ENCODE measurements around the gene CLCA1. TPM values are rescaled to one million over a fixed set of nuclear protein-coding genes. Genes with fewer than 3 reads are reported as not detected.

CLCA1 gene
- total RNA-seq, 1 experiment from 2014 or later, result not detected

GRCh38 chr1:86441581-86441980 is 27.1 kb upstream of the CLCA1 start:
- H3K4me1 ChIP-seq (ENCODE audit: insufficient read depth, low read length), result no peaks in the 10 kb centered on the region
- H3K9ac ChIP-seq (ENCODE audit: low read length), result no peak overlapping the region
- no peaks in the 10 kb centered on the region for H3K9me3 ChIP-seq (ENCODE audit: low read length)
- no peak overlapping the region for H2AFZ ChIP-seq (ENCODE audit: low read length)
- DNase-seq (no peak), ATAC-seq (no peak)
- no peaks in the 10 kb centered on the region for H3K79me2 ChIP-seq (ENCODE audit: low read length)
- intact Hi-C loops (cut with micrococcal nuclease), result no loop called here
- no peaks in the 10 kb centered on the region for H3K36me3 ChIP-seq (ENCODE audit: low read depth, low read length)
- CTCF ChIA-PET, result no interaction called here
- H3K27me3 ChIP-seq (ENCODE audit: low read length), result no peaks in the 10 kb centered on the region
- no peak overlapping the region for H3K4me2 ChIP-seq (ENCODE audit: low read length)
- TF ChIP-seq, protein P1, sequence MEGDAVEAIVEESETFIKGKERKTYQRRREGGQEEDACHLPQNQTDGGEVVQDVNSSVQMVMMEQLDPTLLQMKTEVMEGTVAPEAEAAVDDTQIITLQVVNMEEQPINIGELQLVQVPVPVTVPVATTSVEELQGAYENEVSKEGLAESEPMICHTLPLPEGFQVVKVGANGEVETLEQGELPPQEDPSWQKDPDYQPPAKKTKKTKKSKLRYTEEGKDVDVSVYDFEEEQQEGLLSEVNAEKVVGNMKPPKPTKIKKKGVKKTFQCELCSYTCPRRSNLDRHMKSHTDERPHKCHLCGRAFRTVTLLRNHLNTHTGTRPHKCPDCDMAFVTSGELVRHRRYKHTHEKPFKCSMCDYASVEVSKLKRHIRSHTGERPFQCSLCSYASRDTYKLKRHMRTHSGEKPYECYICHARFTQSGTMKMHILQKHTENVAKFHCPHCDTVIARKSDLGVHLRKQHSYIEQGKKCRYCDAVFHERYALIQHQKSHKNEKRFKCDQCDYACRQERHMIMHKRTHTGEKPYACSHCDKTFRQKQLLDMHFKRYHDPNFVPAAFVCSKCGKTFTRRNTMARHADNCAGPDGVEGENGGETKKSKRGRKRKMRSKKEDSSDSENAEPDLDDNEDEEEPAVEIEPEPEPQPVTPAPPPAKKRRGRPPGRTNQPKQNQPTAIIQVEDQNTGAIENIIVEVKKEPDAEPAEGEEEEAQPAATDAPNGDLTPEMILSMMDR (conservative IDR thresholded peaks at IDR 0.05; ENCODE audit: low read depth, low read length), result no peak
- TF ChIP-seq EZH2 (IDR thresholded peaks at IDR 0.05; ENCODE audit: low read length, unreplicated experiment) (no peak), EZH2phosphoT487 (IDR thresholded peaks at IDR 0.05; ENCODE audit: borderline replicate concordance, low read length) (no peak)
- no peaks in the 10 kb centered on the region for H3K9me2 ChIP-seq (replicated peaks; ENCODE audit: low read length)
- H3K4me3 ChIP-seq (ENCODE audit: low read length), result no peak overlapping the region
- H4K20me1 ChIP-seq (ENCODE audit: low read length), result no peaks in the 10 kb centered on the region
- no peak overlapping the region for H3K27ac ChIP-seq (ENCODE audit: low read length)
- POLR2A ChIA-PET (ENCODE audit: unreplicated experiment), result no interaction called here
- BruUV-seq (replicated peaks), result no TSS peak
- no peaks in the 10 kb centered on the region for H3F3A ChIP-seq (ENCODE audit: low read length, unreplicated experiment)

DNA sequence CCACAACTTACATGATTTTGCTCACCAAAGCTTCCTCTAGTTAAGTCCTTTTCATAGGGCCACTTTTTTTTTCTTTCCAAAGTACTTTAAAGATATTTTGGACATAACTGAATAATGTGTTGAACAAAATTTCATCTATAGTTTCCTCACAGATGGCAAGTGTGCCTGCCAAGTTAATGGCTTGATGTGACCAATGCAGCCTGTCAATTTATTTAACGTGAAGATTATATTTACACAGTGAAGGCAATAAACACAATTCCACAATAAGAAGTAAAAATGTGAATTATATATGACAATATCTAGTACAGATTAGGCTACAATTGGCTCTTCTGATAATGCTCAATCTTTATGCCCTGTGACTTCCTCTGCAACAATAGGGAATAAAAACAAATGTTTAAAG is 26.7 kb upstream of the CLCA1 start:
- DNase-seq (no peak), ATAC-seq (no peak)
- no peaks in the 10 kb centered on the region for H3K79me2 ChIP-seq (ENCODE audit: low read length)
- H3K9me2 ChIP-seq (replicated peaks; ENCODE audit: low read length), result no peaks in the 10 kb centered on the region
- POLR2A ChIA-PET (ENCODE audit: unreplicated experiment), result no interaction called here
- H3K36me3 ChIP-seq (ENCODE audit: low read depth, low read length), result no peaks in the 10 kb centered on the region
- CTCF ChIA-PET, result no interaction called here
- BruUV-seq (replicated peaks), result no TSS peak
- intact Hi-C loops (cut with micrococcal nuclease), result no loop called here
- H3K9ac ChIP-seq (ENCODE audit: low read length), result no peak overlapping the region
- H3F3A ChIP-seq (ENCODE audit: low read length, unreplicated experiment), result no peaks in the 10 kb centered on the region
- TF ChIP-seq, protein P1 (conservative IDR thresholded peaks at IDR 0.05; ENCODE audit: low read depth, low read length), result no peak
- TF ChIP-seq EZH2 (IDR thresholded peaks at IDR 0.05; ENCODE audit: low read length, unreplicated experiment), result no peak
- no peak for TF ChIP-seq EZH2phosphoT487 (IDR thresholded peaks at IDR 0.05; ENCODE audit: borderline replicate concordance, low read length)
- H2AFZ ChIP-seq (ENCODE audit: low read length), result no peak overlapping the region
- no peak overlapping the region for H3K27ac ChIP-seq (ENCODE audit: low read length)
- no peaks in the 10 kb centered on the region for H4K20me1 ChIP-seq (ENCODE audit: low read length)
- H3K4me2 ChIP-seq (ENCODE audit: low read length), result no peak overlapping the region
- H3K4me1 ChIP-seq (ENCODE audit: insufficient read depth, low read length), result no peaks in the 10 kb centered on the region
- no peaks in the 10 kb centered on the region for H3K9me3 ChIP-seq (ENCODE audit: low read length)
- H3K27me3 ChIP-seq (ENCODE audit: low read length), result no peaks in the 10 kb centered on the region
- no peak overlapping the region for H3K4me3 ChIP-seq (ENCODE audit: low read length)

DNA sequence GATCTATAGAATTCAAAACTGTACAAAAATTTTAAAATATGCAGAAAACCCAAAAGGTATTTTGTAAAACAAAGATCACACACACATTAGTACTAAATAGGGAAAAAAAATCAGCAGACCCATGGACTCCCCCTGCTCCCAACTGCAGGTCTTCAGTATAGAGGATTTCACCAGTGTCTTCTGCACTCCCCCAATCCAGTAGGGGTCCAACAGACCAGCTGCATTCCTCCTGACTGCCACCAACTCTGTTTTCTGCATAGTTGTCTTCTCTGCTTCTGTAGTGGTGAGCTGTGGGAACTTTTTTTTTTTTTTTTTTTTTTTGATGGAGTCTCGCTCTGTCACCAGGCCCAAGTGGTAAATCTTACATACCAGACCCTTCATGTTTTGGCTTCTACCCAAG is 22.8 kb upstream of the CLCA1 start:
- Histone ChIP-seq H3K27me3 (ENCODE audit: low read length) (no peaks in the 10 kb centered on the region), H3K27ac (ENCODE audit: low read length) (no peak overlapping the region), H2AFZ (ENCODE audit: low read length) (no peak overlapping the region), H3K9me3 (ENCODE audit: low read length) (no peaks in the 10 kb centered on the region), H3K36me3 (ENCODE audit: low read depth, low read length) (no peaks in the 10 kb centered on the region), H3K9ac (ENCODE audit: low read length) (no peak overlapping the region), H3K4me1 (ENCODE audit: insufficient read depth, low read length) (peaks cover 5% of the 10 kb centered on the region), H3K4me2 (ENCODE audit: low read length) (no peak overlapping the region), H4K20me1 (ENCODE audit: low read length) (no peaks in the 10 kb centered on the region), H3K4me3 (ENCODE audit: low read length) (no peak overlapping the region), H3F3A (ENCODE audit: low read length, unreplicated experiment) (no peaks in the 10 kb centered on the region), H3K9me2 (replicated peaks; ENCODE audit: low read length) (no peaks in the 10 kb centered on the region), H3K79me2 (ENCODE audit: low read length) (no peaks in the 10 kb centered on the region)
- ATAC-seq, result no peak
- no TSS peak for BruUV-seq (replicated peaks)
- ChIA-PET CTCF (no interaction called here), POLR2A (ENCODE audit: unreplicated experiment) (no interaction called here)
- TF ChIP-seq EZH2phosphoT487 (IDR thresholded peaks at IDR 0.05; ENCODE audit: borderline replicate concordance, low read length) (no peak), EZH2 (IDR thresholded peaks at IDR 0.05; ENCODE audit: low read length, unreplicated experiment) (no peak)
- TF ChIP-seq, protein P1 (conservative IDR thresholded peaks at IDR 0.05; ENCODE audit: low read depth, low read length), result no peak
- intact Hi-C loops (cut with micrococcal nuclease), result no loop called here
- DNase-seq, result no peak
